GM19193 (cell line): ENCODE results near the gene TGFBR3.

Source experiments
- POLR2A ChIP-seq: IDR thresholded peaks from 4 replicates; pipeline ENCODE4 v1.6.1; 2011; ENCODE audit not compliant: insufficient read depth, insufficient read length; ENCODE audit errors: extremely low read depth

TGFBR3 gene

GRCh38 chr1:91764471-91765115, 121.4 kb downstream of the TGFBR3 start:
- no peak for TF ChIP-seq POLR2A

- TF ChIP-seq POLR2A, result no peak
These were observed 122.7 kb downstream of the TGFBR3 start for GRCh38 chr1:91763252-91763651.

- TF ChIP-seq POLR2A, result no peak
These were observed 124.6 kb downstream of the TGFBR3 start for GRCh38 chr1:91761295-91761721.

- TF ChIP-seq POLR2A, result no peak
These were observed 125.4 kb downstream of the TGFBR3 start for GRCh38 chr1:91760512-91760911.

GRCh38 chr1:91759076-91759475, 126.9 kb downstream of the TGFBR3 start:
- TF ChIP-seq POLR2A, result no peak

GRCh38 chr1:91757763-91758460, 128.0 kb downstream of the TGFBR3 start:
- TF ChIP-seq POLR2A, result no peak

GRCh38 chr1:91755702-91756287, 130.2 kb downstream of the TGFBR3 start:
- no peak for TF ChIP-seq POLR2A

- TF ChIP-seq POLR2A, result no peak
These were observed 131.0 kb downstream of the TGFBR3 start for GRCh38 chr1:91754816-91755580.

- TF ChIP-seq POLR2A, result no peak
These were observed 131.6 kb downstream of the TGFBR3 start for GRCh38 chr1:91754348-91754747.

GRCh38 chr1:91753878-91754277, 132.1 kb downstream of the TGFBR3 start:
- no peak for TF ChIP-seq POLR2A

GRCh38 chr1:91752324-91752723, 133.6 kb downstream of the TGFBR3 start:
- no peak for TF ChIP-seq POLR2A

GRCh38 chr1:91751275-91751674, 134.7 kb downstream of the TGFBR3 start:
- TF ChIP-seq POLR2A, result no peak

- TF ChIP-seq POLR2A, result no peak
These were observed 135.5 kb downstream of the TGFBR3 start for GRCh38 chr1:91750398-91750996.

GRCh38 chr1:91749788-91750231, 136.1 kb downstream of the TGFBR3 start:
- no peak for TF ChIP-seq POLR2A

GRCh38 chr1:91747666-91748065, 138.3 kb downstream of the TGFBR3 start:
- TF ChIP-seq POLR2A, result no peak

- TF ChIP-seq POLR2A, result no peak
These were observed 139.1 kb downstream of the TGFBR3 start for GRCh38 chr1:91746728-91747338.
